ENCODE measurements around the gene DNM3.

Gene DNM3

DNA sequence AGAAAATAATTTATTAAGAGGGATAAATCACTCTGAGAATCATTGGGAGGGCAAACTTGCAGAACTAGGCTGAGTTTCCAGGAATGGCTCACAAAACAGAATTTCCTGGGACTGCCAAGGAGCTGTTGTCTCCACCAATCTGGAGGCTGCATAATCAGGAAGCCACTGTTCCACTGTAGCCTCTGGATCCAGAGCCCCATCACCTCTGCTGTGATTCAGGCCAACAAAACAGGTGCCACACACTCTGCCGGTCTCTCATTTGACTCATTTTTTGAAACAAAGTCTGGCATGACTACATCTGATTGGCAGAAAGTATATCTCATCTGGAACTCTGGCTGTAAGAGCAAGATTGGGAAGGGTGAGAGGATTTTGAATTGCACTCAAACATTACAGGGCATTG is 400.2 kb downstream of the DNM3 start:
- no peak overlapping the region for H3K4me3 ChIP-seq (replicated peaks; ENCODE audit: low read depth, low read length)
- no peak for DNase-seq (ENCODE audit: low read depth)
- TF ChIP-seq, protein P1, sequence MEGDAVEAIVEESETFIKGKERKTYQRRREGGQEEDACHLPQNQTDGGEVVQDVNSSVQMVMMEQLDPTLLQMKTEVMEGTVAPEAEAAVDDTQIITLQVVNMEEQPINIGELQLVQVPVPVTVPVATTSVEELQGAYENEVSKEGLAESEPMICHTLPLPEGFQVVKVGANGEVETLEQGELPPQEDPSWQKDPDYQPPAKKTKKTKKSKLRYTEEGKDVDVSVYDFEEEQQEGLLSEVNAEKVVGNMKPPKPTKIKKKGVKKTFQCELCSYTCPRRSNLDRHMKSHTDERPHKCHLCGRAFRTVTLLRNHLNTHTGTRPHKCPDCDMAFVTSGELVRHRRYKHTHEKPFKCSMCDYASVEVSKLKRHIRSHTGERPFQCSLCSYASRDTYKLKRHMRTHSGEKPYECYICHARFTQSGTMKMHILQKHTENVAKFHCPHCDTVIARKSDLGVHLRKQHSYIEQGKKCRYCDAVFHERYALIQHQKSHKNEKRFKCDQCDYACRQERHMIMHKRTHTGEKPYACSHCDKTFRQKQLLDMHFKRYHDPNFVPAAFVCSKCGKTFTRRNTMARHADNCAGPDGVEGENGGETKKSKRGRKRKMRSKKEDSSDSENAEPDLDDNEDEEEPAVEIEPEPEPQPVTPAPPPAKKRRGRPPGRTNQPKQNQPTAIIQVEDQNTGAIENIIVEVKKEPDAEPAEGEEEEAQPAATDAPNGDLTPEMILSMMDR (IDR thresholded peaks at IDR 0.05; ENCODE audit: low read length, missing control alignments), result no peak

DNA sequence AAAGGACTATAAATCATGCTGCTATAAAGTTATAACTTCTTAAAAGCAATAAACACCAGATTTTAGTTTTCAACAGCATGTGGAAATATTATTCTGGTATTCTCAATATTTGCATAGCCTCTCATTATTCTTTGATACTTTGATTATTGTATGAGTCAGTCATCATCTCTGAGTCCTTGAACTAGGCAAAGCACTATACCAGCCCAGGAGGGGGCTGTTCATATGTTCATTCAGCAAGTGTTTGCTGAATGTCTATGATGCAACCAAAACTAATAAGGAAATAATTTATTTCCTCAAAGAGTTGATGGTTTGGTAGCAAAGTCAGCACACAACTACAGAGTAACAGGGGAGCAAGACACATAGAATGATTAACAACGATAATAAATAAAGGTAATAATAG is 403.6 kb downstream of the DNM3 start:
- TF ChIP-seq, protein P1 (IDR thresholded peaks at IDR 0.05; ENCODE audit: low read length, missing control alignments), result no peak
- H3K4me3 ChIP-seq (replicated peaks; ENCODE audit: low read depth, low read length), result no peak overlapping the region
- DNase-seq (ENCODE audit: low read depth), result no peak

DNA sequence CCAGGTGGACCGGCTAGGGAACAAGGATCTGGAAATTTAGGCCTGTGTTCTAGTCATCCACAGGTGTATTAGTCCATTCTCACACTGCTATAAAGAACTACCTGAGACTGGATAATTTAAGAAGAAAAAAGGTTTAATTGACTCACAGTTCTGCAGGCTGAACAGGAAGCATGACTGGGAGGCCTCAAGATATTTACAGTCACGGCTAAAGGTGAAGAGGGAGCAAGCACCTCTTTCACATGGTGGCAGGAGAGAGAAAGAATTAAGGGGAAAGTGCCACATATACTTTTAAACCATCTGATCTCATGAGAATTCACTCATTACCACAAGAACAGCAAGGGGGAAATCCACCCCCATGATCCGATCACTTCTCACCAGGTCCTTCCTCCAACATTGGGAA is 404.5 kb downstream of the DNM3 start:
- TF ChIP-seq, protein P1 (IDR thresholded peaks at IDR 0.05; ENCODE audit: low read length, missing control alignments), result no peak
- H3K4me3 ChIP-seq (replicated peaks; ENCODE audit: low read depth, low read length), result no peak overlapping the region

DNA sequence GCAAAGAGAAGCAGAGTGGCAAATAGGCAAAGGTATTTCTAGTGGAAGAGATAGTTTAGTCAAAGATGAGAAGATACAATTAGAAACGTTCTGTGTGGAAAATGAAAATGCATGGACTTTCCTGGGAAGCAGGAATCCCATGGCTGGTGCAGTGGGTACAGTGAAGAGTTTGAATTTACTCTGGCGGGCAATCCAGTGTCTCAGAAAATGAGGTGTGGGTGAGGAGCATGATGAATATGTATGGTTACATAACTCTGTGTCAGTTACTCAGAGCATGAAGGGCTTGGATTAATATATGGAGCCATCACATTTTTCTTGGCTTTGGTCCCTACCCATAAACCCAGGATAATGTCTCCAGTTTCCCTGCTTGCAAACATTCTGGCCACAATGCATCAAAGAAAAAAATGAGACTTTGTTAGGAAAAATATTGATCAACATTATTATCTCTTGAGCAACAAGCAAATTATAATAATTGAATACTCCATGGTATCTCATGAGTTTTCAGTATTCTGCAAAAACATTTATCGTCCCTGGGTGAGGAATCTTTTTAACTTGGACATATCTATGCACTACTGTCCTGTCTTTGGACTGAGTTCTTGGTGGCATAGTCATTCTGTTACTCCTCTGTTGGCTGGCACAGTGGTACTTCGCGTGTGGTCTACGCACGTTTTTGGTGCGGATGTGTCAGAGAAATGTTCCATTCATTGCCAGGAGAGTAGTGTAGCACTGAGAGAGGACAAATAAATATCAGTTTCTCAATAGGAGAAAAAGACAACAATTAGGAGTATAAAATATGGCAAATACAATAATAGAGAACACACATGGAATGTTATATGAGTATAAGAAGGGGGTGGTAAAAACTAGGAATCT is 405.5 kb downstream of the DNM3 start:
- TF ChIP-seq, protein P1 (IDR thresholded peaks at IDR 0.05; ENCODE audit: low read length, missing control alignments), result no peak
- DNase-seq (ENCODE audit: low read depth), result no peak
- H3K4me3 ChIP-seq (replicated peaks; ENCODE audit: low read depth, low read length), result no peak overlapping the region

More for the DNA sequence above, 404.5 kb downstream of the DNM3 start:
- no peak for DNase-seq (ENCODE audit: low read depth)

DNA sequence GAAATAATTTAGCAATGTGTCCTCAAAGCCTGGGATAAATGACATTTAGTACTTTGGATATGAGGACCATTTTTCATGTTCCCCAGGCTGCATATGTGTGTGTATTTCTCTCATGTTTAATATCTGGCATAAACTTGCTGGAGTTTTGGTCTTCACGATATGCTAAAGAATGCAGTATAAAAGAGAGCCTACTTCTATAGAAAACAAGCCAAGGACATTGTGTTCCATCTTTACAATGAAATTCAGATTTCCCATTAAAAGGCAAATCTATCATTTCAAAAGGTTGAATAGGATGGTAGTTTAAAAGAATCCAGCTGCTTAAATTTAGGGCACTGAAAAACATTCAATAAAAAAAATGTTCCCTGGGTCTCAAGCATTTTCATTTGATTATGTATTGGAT is 410.2 kb downstream of the DNM3 start:
- H3K4me3 ChIP-seq (replicated peaks; ENCODE audit: low read depth, low read length), result no peak overlapping the region
- no peak for DNase-seq (ENCODE audit: low read depth)
- TF ChIP-seq, protein P1 (IDR thresholded peaks at IDR 0.05; ENCODE audit: low read length, missing control alignments), result no peak

DNA sequence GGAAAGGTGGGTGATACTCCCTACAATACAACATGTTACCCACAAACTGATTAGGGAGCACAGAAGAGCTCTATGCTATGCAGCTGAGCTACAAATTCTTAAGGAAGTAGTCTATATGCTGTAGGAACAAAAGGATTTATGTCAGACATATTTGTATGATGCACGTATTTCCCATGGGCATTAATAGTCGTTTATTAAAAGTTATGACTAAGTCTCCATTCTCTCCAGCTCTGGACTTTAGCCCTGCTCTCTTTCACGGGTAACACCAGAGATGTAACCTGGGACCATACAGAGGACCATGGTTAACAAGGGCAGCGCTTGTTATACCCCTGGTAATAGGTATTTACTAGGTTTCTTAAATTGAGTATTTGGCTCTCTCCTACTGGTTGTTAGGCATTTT is 411.0 kb downstream of the DNM3 start:
- TF ChIP-seq, protein P1 (IDR thresholded peaks at IDR 0.05; ENCODE audit: low read length, missing control alignments), result no peak
- peak; percentile 16 for DNase-seq (ENCODE audit: low read depth)
- no peak overlapping the region for H3K4me3 ChIP-seq (replicated peaks; ENCODE audit: low read depth, low read length)

DNA sequence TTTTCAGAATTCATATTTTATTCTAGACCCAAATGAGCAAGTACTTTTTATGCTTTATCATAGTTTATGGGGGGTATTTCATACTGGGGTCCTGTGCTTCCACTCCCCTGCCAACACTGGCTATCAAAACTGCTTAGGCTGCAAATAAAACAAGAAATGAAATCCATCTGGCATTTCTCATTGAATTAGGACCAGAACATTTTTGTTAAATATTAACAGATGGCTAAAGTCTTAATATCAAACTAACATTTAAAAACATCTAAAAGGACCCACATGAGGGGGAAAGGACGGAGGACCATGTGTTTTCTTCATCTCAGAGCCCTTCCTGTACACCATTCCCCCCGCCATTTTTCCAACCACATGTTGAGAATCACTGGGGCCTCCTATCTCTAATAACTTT is 411.7 kb downstream of the DNM3 start:
- DNase-seq (ENCODE audit: low read depth), result no peak
- H3K4me3 ChIP-seq (replicated peaks; ENCODE audit: low read depth, low read length), result no peak overlapping the region
- TF ChIP-seq, protein P1 (IDR thresholded peaks at IDR 0.05; ENCODE audit: low read length, missing control alignments), result no peak
